Caco-2 (cell line): ENCODE data around the gene URI1. TPM values are rescaled to one million over a fixed set of nuclear protein-coding genes. Genes with fewer than 3 reads are reported as not detected.

ENCODE experiments used
- total RNA-seq: library from RNA; stranded (reverse); gene quantifications from 2 replicates; pipeline ENCODE4 v1.2.3, GENCODE V29; 2022

The URI1 gene
- total RNA-seq, 1 experiment from 2014 or later, result 59.5 TPM

Other genes starting within 250 kb of the URI1 start
- gene C19orf12, start 227.0 kb upstream of the URI1 start, total RNA-seq, result 20.8 and 23.6 TPM in 2 replicates
- 29.7 and 33.2 TPM in 2 replicates for gene CCNE1, start 130.2 kb upstream of the URI1 start, total RNA-seq